Measurements from ENCODE around the gene SH3D21.

The SH3D21 gene

DNA sequence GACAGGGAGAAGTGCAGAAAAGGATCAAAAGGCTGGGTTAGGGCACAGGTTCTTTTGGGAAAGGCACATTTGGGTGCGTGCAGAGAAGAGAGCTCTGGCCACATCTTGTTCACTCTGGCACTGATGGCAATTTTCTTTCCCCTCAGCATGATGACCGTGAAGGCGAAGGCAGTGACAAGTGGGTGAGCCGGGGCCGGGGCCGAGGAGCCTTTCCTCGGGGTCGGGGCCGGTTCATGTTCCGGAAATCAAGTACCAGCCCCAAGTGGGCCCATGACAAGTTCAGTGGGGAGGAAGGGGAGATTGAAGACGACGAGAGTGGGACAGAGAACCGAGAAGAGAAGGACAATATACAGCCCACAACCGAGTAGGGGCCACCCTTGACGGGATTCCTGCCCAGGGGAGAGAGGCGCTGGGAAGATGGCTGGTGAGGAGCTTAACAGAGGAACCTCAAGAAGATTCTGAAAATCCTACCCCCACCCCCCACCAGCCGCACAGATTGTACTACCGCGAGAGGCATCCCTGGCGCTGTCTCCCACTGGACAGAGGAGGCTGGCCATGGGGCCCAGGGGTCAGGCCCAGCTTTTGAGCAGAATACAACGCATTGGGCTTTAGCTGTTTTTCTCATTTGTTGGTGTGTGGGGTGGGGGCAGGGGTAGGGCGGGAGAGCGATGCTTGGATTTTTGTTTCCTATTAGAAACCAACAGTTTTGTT, 2.4 kb upstream of the SH3D21 start:
- no peak for DNase-seq

DNA sequence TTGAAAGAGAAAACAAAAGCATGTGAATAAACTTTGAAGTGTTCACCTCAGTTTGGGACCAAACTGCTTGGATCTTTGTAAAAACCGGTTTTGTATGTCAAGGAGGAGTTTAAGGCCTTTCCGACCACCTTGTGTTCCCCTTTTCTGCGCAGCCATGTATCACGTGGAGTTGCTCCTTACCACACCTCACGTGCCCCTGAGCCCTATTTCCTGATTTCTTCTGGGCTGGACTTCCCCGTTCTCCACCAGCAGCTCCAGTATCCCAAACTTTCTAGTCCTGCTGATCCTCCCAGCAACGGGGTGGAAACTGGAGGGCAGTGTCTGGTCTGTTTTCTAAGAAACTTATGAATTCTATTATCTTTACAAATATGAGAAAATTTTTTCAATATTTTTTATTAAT, 1.6 kb upstream of the SH3D21 start:
- DNase-seq = no peak

DNA sequence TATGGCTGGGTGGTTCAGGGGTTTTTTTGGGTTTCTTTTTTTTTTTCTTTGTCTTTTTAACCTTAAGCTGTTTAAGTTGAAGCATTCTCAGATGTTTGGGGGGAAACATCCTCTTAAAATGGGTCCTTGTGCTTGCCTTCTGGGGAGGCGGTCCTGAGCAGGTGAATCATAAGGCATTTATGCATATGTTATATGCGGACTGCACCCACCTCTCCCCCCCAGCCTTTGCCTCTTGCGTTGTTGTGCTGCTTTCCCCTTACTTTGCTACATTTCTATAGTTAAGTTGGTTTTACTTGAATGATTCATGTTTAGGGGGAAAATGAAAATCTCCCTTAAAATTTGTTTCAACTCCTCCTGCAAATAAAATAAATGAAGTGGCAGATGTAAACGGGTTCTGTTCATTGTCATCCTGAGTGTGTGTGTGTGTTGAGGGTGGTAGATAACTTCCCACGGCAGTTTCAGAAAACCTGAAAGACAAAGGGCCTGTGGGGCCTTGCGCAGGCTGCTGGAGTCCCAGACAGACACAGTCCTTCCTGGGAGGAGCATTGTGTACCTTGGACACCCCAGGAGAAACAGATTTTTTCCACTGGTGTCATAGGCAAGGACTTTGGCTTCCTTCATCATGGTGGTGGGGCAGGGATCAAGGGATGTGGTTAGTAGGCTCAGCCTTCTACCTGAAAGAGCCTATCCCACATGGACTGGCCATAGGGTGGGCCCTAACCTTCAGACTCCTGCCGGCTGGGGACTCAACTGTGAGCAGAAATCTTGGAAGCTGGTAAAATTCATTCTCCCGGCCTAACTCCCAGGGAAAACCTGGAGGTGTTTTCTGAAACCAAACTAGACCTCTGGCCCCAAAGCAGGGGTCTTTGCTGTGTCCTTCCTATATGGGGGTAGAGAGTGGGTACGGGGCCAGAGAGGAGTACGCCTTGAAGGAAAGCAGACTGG, 926 bp upstream of the SH3D21 start:
- DNase-seq = no peak

DNA sequence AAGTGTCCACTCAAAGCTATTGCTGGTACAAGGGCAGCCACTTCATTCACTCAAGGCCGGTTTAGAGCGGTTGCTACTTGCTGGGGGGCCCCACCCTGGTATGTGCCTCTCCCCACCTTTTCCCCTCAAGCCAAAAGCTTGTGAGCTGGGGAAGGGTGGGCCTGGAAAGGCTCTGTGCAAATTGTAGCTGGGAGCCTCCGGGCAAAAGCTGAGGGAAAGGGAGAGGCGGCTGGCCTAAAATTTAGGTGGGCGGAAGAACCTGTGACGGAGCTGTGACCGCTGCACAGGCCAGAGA, 306 bp upstream of the SH3D21 start:
- DNase-seq = no peak

DNA sequence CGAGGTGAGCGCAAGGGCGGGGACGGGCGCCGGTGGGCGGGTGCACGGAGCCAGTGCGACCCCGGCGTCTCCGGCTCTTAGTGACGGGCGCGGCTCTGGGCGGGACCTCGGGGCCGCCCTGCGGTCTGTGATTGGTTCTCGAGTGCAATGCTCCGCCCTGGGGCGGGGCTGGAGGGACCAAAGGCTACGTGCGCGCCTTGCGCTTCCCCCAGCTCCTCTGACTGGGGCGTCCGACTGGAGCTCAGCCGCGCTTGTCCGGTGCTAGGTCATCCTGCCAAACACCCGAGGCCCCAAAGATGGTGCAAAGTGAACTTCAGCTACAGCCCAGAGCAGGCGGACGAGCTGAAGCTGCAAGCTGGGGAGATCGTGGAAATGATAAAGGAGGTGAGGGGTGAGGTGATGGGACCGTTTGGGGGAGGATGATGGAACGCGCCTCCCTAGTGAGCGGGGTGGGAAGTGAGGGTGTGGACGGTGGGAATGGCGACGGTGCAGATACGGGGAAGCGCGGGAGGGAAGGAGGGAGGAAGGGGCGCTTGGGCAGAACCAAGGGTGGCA, 811 bp downstream of the SH3D21 start:
- peak; percentile 92 for DNase-seq

DNA sequence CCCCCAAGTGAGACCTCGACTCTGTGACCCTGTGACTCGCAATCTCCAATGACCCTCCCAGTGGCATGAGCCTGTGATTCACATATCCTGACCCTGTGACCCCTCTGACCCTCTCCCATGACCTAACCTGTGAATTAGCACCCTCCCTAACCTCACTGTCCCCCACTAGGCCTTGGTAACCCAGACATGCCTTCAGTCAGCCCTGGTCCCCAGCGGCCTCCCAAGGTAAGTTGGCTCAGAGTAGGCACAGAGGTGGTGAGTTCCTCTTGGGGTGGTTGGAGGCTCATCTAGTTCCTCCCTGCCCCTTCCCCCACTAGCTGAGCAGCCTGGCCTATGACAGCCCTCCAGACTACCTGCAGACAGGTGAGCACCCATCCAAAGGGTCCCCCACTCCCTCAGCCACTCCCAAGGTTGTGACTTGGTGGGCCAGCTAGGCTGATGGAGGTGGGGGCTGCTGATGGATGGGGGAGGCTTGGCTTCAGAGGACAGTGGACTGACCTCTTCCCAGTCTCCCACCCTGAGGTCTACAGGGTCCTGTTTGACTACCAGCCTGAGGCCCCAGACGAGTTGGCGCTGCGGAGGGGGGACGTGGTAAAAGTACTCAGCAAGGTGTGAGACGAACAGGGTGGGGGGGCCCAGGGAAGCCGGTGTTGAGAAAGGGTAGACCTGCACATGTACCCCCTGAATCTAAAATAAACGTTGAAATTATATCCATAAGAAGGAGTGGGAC, 1.6 kb downstream of the SH3D21 start:
- no peak for DNase-seq

DNA sequence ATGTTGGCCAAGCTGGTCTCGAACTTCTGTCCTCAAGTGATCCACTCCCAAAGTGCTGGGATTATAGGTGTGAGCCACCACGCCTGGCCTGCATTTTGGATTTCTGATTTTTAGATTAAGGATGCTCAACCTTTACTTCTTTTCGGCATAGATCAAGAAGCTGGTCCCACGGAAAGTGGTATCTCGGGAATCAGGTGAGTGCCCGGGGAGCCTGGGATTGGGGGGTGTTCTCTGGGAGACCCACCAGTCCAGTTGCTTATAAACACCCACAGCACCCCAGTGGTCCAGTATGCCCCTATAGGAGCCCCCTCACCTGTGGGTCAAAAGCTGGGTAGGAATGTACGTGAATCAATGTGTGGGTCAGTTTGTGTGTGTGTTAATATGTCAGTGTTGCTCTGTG, 3.2 kb downstream of the SH3D21 start:
- no peak for DNase-seq

- no peak for DNase-seq
Observed at GRCh38 chr1:36320291-36320761, 14.2 kb downstream of the SH3D21 start.

GRCh38 chr1:36320767-36321118, 14.6 kb downstream of the SH3D21 start:
- no peak for DNase-seq

- DNase-seq = peak; percentile 95
Observed at GRCh38 chr1:36321119-36321951, 15.2 kb downstream of the SH3D21 start.

DNA sequence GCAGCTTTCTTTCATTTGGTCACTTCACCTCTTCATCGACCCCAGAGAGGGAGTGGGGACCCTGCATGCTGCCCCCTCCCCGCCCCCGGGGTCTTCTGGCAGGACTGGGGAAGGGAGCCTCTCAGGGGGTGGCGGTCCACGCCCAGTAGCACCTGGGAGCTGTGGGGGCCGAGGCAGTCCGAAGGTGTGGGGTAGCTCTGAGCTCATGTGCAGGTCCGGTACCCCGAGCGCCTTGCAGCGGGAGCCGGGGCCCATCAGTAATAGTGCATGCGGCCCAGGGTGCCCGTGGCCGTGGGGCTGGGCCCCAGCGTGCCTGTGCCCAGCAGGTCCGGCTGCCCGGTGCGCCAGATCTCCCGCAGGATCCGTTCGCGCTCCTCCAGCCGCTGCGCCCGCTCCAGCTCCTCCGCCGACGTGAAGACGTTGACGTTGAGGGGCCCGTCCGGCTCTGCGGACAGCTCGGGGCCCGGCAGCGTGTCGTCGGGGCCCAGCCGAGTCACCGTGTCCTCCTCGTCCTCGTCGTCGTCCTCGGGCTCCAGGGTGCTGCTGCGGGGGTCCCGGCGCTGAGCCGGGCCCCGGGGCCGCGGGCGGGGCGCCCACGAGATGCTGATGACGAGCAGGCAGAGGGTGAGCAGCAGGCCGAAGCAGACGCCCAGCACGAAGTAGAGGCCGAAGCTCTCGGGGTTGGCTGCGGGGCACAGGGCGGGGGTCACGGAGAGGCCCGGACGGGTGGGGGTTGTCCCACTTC, 16.0 kb downstream of the SH3D21 start:
- DNase-seq = peak; percentile 18

- DNase-seq = peak; percentile 42
Observed at GRCh38 chr1:36322786-36323635, 16.8 kb downstream of the SH3D21 start.

GRCh38 chr1:36323636-36324352, 17.6 kb downstream of the SH3D21 start, which contains the start of gene EVA1B:
TSS of gene EVA1B (minus strand) at chr1:36323645. CDS start at chr1:36323037, 608 bp downstream.
- peak; percentile 85 for DNase-seq

- DNase-seq = no peak
Observed at GRCh38 chr1:36324353-36324703, 18.2 kb downstream of the SH3D21 start.

- no peak for DNase-seq
Observed at GRCh38 chr1:36326499-36326898, 20.3 kb downstream of the SH3D21 start.

- peak; percentile 68 for DNase-seq
Observed at GRCh38 chr1:36327421-36328087, 21.4 kb downstream of the SH3D21 start.

DNA sequence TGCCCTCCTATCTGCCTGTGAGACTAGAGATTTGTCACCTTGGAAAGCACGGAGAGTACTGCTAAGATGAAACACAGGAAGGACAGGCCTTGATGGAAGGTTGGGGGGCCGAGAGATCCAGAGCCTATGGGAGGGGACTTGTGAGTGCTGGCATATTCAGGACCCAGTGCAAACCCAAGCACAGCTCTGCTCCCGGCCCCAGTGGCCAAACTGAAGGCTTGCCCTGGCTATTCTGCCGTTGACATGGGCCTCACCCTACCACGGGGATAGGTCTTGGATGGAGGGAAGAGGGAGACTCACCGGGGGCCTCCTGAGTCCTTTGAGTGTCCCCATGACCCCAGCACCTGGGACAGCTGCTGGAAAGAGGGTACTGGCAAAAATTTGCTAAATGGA, 21.9 kb downstream of the SH3D21 start:
- DNase-seq = no peak

DNA sequence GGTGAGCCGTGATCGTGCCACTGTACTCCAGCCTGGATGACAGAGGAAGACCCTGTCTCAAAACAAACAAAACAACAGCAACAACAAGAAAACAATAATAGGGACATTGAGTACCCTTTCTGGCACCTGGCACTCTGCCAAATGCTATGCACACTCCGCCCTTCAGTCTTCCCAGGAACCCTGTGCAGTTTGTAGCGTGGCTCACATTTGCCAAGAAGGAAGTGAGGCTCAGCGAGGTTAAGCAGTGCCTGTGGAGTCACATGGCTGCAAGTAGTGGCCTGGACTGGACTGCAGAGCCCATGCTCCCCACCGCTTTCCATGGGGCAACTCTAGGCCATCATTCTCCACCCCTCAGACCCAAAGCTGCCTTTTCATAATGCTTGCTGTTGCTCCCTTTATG, 22.5 kb downstream of the SH3D21 start:
- DNase-seq = no peak

DNA sequence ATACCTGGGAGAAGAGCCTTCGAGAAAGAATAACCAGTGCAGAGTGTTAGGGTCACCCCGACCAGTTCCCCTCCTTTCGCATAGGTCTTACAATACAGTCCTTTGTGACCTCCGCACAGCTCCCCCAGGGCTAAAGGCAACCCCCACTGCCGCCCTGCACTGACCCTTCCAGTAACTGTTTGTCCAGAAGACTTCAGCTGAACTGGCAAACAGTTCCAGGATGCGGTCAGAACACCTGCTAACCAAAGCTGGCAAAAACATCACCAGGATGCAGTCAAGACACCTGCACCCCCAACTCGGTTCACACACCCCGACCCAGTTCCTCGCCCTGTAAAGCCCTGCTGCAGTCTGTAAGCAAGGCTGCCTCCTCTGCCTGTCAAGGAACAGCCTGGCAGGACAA, 23.6 kb downstream of the SH3D21 start:
- no peak for DNase-seq

Measured in fibroblast of skin of abdomen (primary cell).